Neural cell (in vitro differentiated cells): ENCODE results near the gene TPRG1L. TPM values are rescaled to one million over a fixed set of nuclear protein-coding genes. Genes with fewer than 3 reads are reported as not detected.

ENCODE experiments used
- H2AFZ ChIP-seq: fragments of 200-600, 300-800 bp; sonication (generic), shearing (Covaris generic); 2 replicates; pipeline ENCODE4 v1.6.0; 2014; ENCODE audit warnings: low read depth, mild to moderate bottlenecking, antibody characterized with exemption, low read length, moderate library complexity
- H3F3A ChIP-seq: fragments of 200-600 bp; shearing (Covaris generic); 2 replicates; pipeline ENCODE4 v1.6.1; 2016; ENCODE audit warnings: mild to moderate bottlenecking, moderate library complexity, mixed read lengths, antibody characterized with exemption, low read length; ENCODE audit not compliant: insufficient read depth, poor library complexity, severe bottlenecking
- H3K27ac ChIP-seq: fragments of 200-600, 300-800 bp; sonication (generic), shearing (Covaris generic); 2 replicates; pipeline ENCODE4 v1.5.1; 2014; ENCODE audit warnings: mild to moderate bottlenecking, low read length, moderate library complexity
- H3K27me3 ChIP-seq: fragments of 300-800, 200-600 bp; sonication (generic), shearing (Covaris generic); 2 replicates; pipeline ENCODE4 v1.6.0; 2014; ENCODE audit warnings: mild to moderate bottlenecking, low read depth, low read length, moderate library complexity; ENCODE audit not compliant: insufficient read depth
- H3K36me3 ChIP-seq: fragments of 300-800, 200-600 bp; sonication (generic), shearing (Covaris generic); 2 replicates; pipeline ENCODE4 v1.5.1; 2014; ENCODE audit warnings: mild to moderate bottlenecking, antibody characterized with exemption, low read length, moderate library complexity; ENCODE audit not compliant: insufficient read depth
- H3K4me2 ChIP-seq: fragments of 300-800, 200-600 bp; sonication (generic), shearing (Covaris generic); 2 replicates; pipeline ENCODE4 v1.6.0; 2014; ENCODE audit warnings: mild to moderate bottlenecking, low read length
- H3K4me3 ChIP-seq: fragments of 300-800, 200-600 bp; sonication (generic), shearing (Covaris generic); 2 replicates; pipeline ENCODE4 v1.5.1; 2014; ENCODE audit warnings: mild to moderate bottlenecking, low read length, moderate library complexity
- H3K79me2 ChIP-seq: fragments of 200-600 bp; shearing (Covaris generic); replicated peaks from 2 replicates; pipeline ENCODE4 v1.6.0; 2014; ENCODE audit warnings: mild to moderate bottlenecking, low read length, moderate library complexity; ENCODE audit not compliant: insufficient read depth
- H3K9ac ChIP-seq: fragments of 300-800, 200-600 bp; sonication (generic), shearing (Covaris generic); 2 replicates; pipeline ENCODE4 v1.6.1; 2016; ENCODE audit warnings: mild to moderate bottlenecking, low read length, mixed read lengths
- H3K9me2 ChIP-seq: fragments of 200-600 bp; shearing (Covaris generic); 2 replicates; pipeline ENCODE4 v1.6.1; 2016; ENCODE audit warnings: mild to moderate bottlenecking, low read length, mixed read lengths; ENCODE audit not compliant: insufficient read depth
- H3K9me3 ChIP-seq: fragments of 200-600, 300-800 bp; sonication (generic), shearing (Covaris generic); 2 replicates; pipeline ENCODE4 v1.6.1; 2016; ENCODE audit warnings: mild to moderate bottlenecking, mixed run types, low read length, moderate library complexity, mixed read lengths
- H4K20me1 ChIP-seq: fragments of 200-600 bp; shearing (Covaris generic); 2 replicates; pipeline ENCODE4 v1.6.1; 2016; ENCODE audit warnings: mild to moderate bottlenecking, mixed run types; ENCODE audit not compliant: insufficient read depth
- CTCF ChIP-seq: fragments of 450-650 bp; IDR thresholded peaks from 2 replicates; pipeline ENCODE4 v1.5.1; 2014; ENCODE audit warnings: antibody characterized with exemption, mild to moderate bottlenecking, moderate library complexity; ENCODE audit not compliant: poor library complexity, severe bottlenecking
- EP300 ChIP-seq: fragments of 450-650 bp; conservative IDR thresholded peaks from 2 replicates; pipeline ENCODE4 v1.6.1; 2014; ENCODE audit warnings: antibody characterized with exemption, mild to moderate bottlenecking, moderate library complexity; ENCODE audit not compliant: poor library complexity, severe bottlenecking
- EZH2 ChIP-seq: fragments of 200-600, 300-800 bp; shearing (Covaris generic), sonication (generic); IDR thresholded peaks from 2 replicates; pipeline ENCODE4 v1.6.1; 2014; ENCODE audit warnings: antibody characterized with exemption, low read length, borderline replicate concordance, mild to moderate bottlenecking; ENCODE audit not compliant: insufficient read depth, poor library complexity, severe bottlenecking
- MXI1 ChIP-seq: fragments of 450-650 bp; conservative IDR thresholded peaks from 2 replicates; pipeline ENCODE4 v1.6.1; 2014; ENCODE audit warnings: antibody characterized with exemption, mild to moderate bottlenecking; ENCODE audit not compliant: poor library complexity, severe bottlenecking
- POLR2AphosphoS5 ChIP-seq: IDR thresholded peaks from 2 replicates; pipeline ENCODE4 v1.6.1; 2012
- RAD21 ChIP-seq: fragments of 450-650 bp; conservative IDR thresholded peaks from 2 replicates; pipeline ENCODE4 v1.6.1; 2014; ENCODE audit warnings: antibody characterized with exemption, mild to moderate bottlenecking, moderate library complexity
- REST ChIP-seq: IDR thresholded peaks from 2 replicates; pipeline ENCODE4 v1.6.1; 2012; ENCODE audit warnings: borderline replicate concordance
- SMC3 ChIP-seq: fragments of 450-650 bp; conservative IDR thresholded peaks from 2 replicates; pipeline ENCODE4 v1.6.1; 2014; ENCODE audit warnings: antibody characterized with exemption, mild to moderate bottlenecking, moderate library complexity; ENCODE audit not compliant: poor library complexity
- TAF1 ChIP-seq: IDR thresholded peaks from 2 replicates; pipeline ENCODE4 v1.6.1; 2012; ENCODE audit warnings: low read depth
- polyA plus RNA-seq: library from polyadenylated mRNA; depleted of rRNA; stranded (reverse); fragments of >200 nt; gene quantifications from 2 replicates; pipeline ENCODE4 v1.2.3, GENCODE V29; 2014

Gene TPRG1L
- polyA plus RNA-seq, 1 donor from 2014 or later, result 22.4 TPM

- no peaks in the 10 kb centered on the region for H3K27me3 ChIP-seq
- H3K9me3 ChIP-seq, result no peaks in the 10 kb centered on the region
- H3K79me2 ChIP-seq, result no peaks in the 10 kb centered on the region
- no peaks in the 10 kb centered on the region for H4K20me1 ChIP-seq
- no peak overlapping the region for H2AFZ ChIP-seq
- H3K9me2 ChIP-seq, result no peaks in the 10 kb centered on the region
- no peak overlapping the region for H3K4me3 ChIP-seq
- H3F3A ChIP-seq, result no peaks in the 10 kb centered on the region
- no peaks in the 10 kb centered on the region for H3K36me3 ChIP-seq
- no peak overlapping the region for H3K4me2 ChIP-seq
- H3K27ac ChIP-seq, result no peak overlapping the region
- no peak for TF ChIP-seq CTCF
- no peak for TF ChIP-seq TAF1
- TF ChIP-seq REST, result no peak
- TF ChIP-seq RAD21, result no peak
- no peak for TF ChIP-seq SMC3
- no peak for TF ChIP-seq EP300
- no peak for TF ChIP-seq EZH2
- TF ChIP-seq POLR2AphosphoS5, result no peak
- TF ChIP-seq MXI1, result no peak
- no peak overlapping the region for H3K9ac ChIP-seq
Measured at GRCh38 chr1:3577711-3578432, 46.9 kb upstream of the TPRG1L start.

- H3F3A ChIP-seq, result no peaks in the 10 kb centered on the region
- no peaks in the 10 kb centered on the region for H3K36me3 ChIP-seq
Measured at GRCh38 chr1:3578433-3578805, 46.4 kb upstream of the TPRG1L start.

More at GRCh38 chr1:3578433-3578805, 46.4 kb upstream of the TPRG1L start:
- H2AFZ ChIP-seq, result no peak overlapping the region
- no peaks in the 10 kb centered on the region for H3K9me3 ChIP-seq
- H3K9me2 ChIP-seq, result no peaks in the 10 kb centered on the region
- no peak overlapping the region for H3K4me2 ChIP-seq
- no peak for TF ChIP-seq TAF1
- no peak for TF ChIP-seq REST
- no peak for TF ChIP-seq SMC3
- TF ChIP-seq EP300, result no peak
- TF ChIP-seq MXI1, result no peak
- TF ChIP-seq EZH2, result no peak
- H3K9ac ChIP-seq, result no peak overlapping the region
- H4K20me1 ChIP-seq, result no peaks in the 10 kb centered on the region
- no peak overlapping the region for H3K4me3 ChIP-seq
- no peaks in the 10 kb centered on the region for H3K79me2 ChIP-seq
- H3K27ac ChIP-seq, result no peak overlapping the region
- no peaks in the 10 kb centered on the region for H3K27me3 ChIP-seq
